ENCODE data around the gene KLHL25. TPM values are rescaled to one million over a fixed set of nuclear protein-coding genes. Genes with fewer than 3 reads are reported as not detected.

The KLHL25 gene
- total and polyA plus RNA-seq, 2 of the 8 experiments (the other 6 are each of a cell fraction or from before 2014, with no cell fraction given): 16.5 to 22.0 TPM

DNA sequence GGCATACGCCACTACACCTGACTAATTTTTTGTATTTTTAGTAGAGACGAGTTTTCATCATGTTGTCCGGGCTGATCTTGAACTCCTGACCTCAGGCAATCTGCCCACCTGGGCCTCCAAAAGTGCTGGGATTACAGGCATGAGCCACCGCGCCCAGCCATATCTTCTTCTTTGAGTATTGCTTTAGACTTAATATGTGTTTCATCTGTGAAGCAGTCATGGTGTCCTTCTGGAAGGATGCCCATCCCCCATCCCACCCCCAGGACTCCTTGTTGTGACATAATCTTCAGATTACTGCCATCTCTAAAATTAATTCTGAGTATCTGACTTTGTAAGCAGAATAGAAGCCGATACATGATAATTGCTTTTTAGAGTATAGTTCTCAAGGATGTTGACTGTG is 57.7 kb downstream of the KLHL25 start:
- H2BK120ac ChIP-seq (replicated peaks; ENCODE audit: low read depth, low read length): no peak overlapping the region

More for the DNA sequence above, 57.7 kb downstream of the KLHL25 start:
- Histone ChIP-seq H3K4me2 (ENCODE audit: insufficient read depth in 1 of 2, low read depth in 2 of 2, low read length in 2 of 2) (no peak overlapping the region), H3K9ac (replicated peaks in 1 of 4; ENCODE audit: extremely low read depth in 1 of 4, low read depth in 3 of 4, low read length in 3 of 4) (no peak overlapping the region), H4K5ac (ENCODE audit: insufficient read length, low read depth, low read length) (no peak overlapping the region), H3K36me3 (ENCODE audit: control insufficient read depth in 2 of 4, insufficient read depth in 4 of 4, low read length in 3 of 4) (peaks cover 4 to 43% (median 20%) of the 10 kb centered on the region in 4 experiments; a peak in 7 of 8 replicates), H2AK5ac (ENCODE audit: low read depth, low read length) (no peak overlapping the region), H3K4me3 (ENCODE audit: extremely low read depth in 1 of 4, insufficient read depth in 2 of 4, low read depth in 3 of 4, low read length in 4 of 4) (no peak overlapping the region), H2BK15ac (ENCODE audit: low read length) (no peak overlapping the region), H3K56ac (replicated peaks; ENCODE audit: insufficient read length, low read depth, low read length) (no peak overlapping the region), H3K27me3 (replicated peaks in 1 of 4; ENCODE audit: control insufficient read depth in 3 of 4, extremely low read depth in 1 of 4, insufficient read depth in 3 of 4, low read length in 3 of 4) (no peaks in the 10 kb centered on the region), H2AFZ (ENCODE audit: low read length) (no peak overlapping the region), H4K8ac (ENCODE audit: extremely low read depth, insufficient read depth, low read length) (no peak overlapping the region), H3K79me2 (ENCODE audit: control insufficient read depth in 1 of 2, insufficient read depth in 2 of 2, low read length in 2 of 2) (no peaks in the 10 kb centered on the region), H2BK5ac (ENCODE audit: low read depth, low read length) (no peak overlapping the region), H4K20me1 (replicated peaks in 1 of 2; ENCODE audit: control insufficient read depth in 1 of 2, insufficient read depth in 2 of 2, low read length in 2 of 2) (peaks cover 0 to 2% of the 10 kb centered on the region in 2 experiments), H3K14ac (ENCODE audit: insufficient read length) (no peak overlapping the region), H3K9me3 (ENCODE audit: insufficient read depth in 2 of 2, low read depth in 1 of 2, low read length in 1 of 2) (peaks cover 4 to 7% of the 10 kb centered on the region in 2 experiments; a peak in 3 of 4 replicates), H2BK12ac (ENCODE audit: low read depth, low read length) (no peak overlapping the region), H3K79me1 (ENCODE audit: low read depth, low read length) (no peaks in the 10 kb centered on the region), H3K18ac (ENCODE audit: extremely low read depth, low read length) (no peak overlapping the region), H3K4me1 (replicated peaks in 1 of 4; ENCODE audit: control insufficient read depth in 3 of 4, insufficient read depth in 4 of 4, low read length in 3 of 4) (peaks cover 0 to 4% (median 0%) of the 10 kb centered on the region in 4 experiments; a peak in 2 of 7 replicates), H3K27ac (ENCODE audit: low read depth, low read length) (no peak overlapping the region), H4K91ac (replicated peaks; ENCODE audit: insufficient read length, low read length) (no peak overlapping the region), H3K23me2 (ENCODE audit: low read depth, low read length) (no peaks in the 10 kb centered on the region), H2BK20ac (ENCODE audit: low read length) (no peak overlapping the region), H3K4ac (replicated peaks; ENCODE audit: insufficient read length, low read depth, low read length) (no peak overlapping the region), H3K23ac (ENCODE audit: insufficient read length) (no peak overlapping the region)
- POLR2A ChIA-PET (ENCODE audit: partially characterized antibody): no interaction called here
- no peak for DNase-seq (ENCODE audit: low read depth in 1 of 2, low spot score in 2 of 2)
- FAIRE-seq: no peak
- no peak for TF ChIP-seq NANOG (IDR thresholded peaks at IDR 0.05; ENCODE audit: insufficient read depth, low read depth, low read length, poor library complexity, severe bottlenecking)
- TF ChIP-seq BCL11A (IDR thresholded peaks at IDR 0.05; ENCODE audit: low read depth in 2 of 2, low read length in 2 of 2): no peak
- no peak for TF ChIP-seq JUN (IDR thresholded peaks at IDR 0.05; ENCODE audit: low read depth, low read length)
- no peak for TF ChIP-seq CBX8 (IDR thresholded peaks at IDR 0.05; ENCODE audit: borderline replicate concordance, low read depth, low read length)
- TF ChIP-seq, protein P1, sequence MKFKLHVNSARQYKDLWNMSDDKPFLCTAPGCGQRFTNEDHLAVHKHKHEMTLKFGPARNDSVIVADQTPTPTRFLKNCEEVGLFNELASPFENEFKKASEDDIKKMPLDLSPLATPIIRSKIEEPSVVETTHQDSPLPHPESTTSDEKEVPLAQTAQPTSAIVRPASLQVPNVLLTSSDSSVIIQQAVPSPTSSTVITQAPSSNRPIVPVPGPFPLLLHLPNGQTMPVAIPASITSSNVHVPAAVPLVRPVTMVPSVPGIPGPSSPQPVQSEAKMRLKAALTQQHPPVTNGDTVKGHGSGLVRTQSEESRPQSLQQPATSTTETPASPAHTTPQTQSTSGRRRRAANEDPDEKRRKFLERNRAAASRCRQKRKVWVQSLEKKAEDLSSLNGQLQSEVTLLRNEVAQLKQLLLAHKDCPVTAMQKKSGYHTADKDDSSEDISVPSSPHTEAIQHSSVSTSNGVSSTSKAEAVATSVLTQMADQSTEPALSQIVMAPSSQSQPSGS (IDR thresholded peaks at IDR 0.05; ENCODE audit: low read length): no peak
- 97% methylated on average over 6 of the region's 6 CpGs; no CpG with 5 or more reads in 1 of the 2 experiments for WGBS, 2 experiments (ENCODE audit: extremely low coverage in 1 of 2, insufficient coverage in 1 of 2, insufficient read length in 1 of 2, insufficient replicate concordance in 2 of 2, low coverage in 1 of 2, low lambda C conversion rate in 2 of 2, missing lambda C conversion rate in 1 of 2)
- CTCF ChIA-PET (ENCODE audit: partially characterized antibody): no interaction called here
